Measurements from ENCODE around the gene ADAMTS2. TPM values are rescaled to one million over a fixed set of nuclear protein-coding genes. Genes with fewer than 3 reads are reported as not detected.
"Not testable (repeated sequence)": the region's sequence is repeated elsewhere in the genome, so short reads cannot be mapped to it uniquely, and the experiment has no call there.

ADAMTS2 gene
- total RNA-seq, 5 donors from 2014 or later (not counting 1 experiment from before 2014, with no cell fraction given) = 0.09 to 0.23 TPM; not detected in 3

- no peak overlapping the region for H3K4me3 ChIP-seq (ENCODE audit: control insufficient read depth in 1 of 2, extremely low read depth in 1 of 2, low read length in 1 of 2)
- Mint-ChIP-seq H3K4me3 (no peak overlapping the region), H3K36me3 (no peaks in the 10 kb centered on the region), H3K27ac (no peak overlapping the region), H3K9me3 (no peaks in the 10 kb centered on the region), H3K27me3 (peaks cover 12 to 32% of the 10 kb centered on the region in 2 donors), H3K4me1 (no peaks in the 10 kb centered on the region)
- DNase-seq = no peak
- WGBS (ENCODE audit: insufficient coverage) = 76% methylated on average over 11 of the region's 30 CpGs
- no peaks in the 10 kb centered on the region for H3K4me1 ChIP-seq (ENCODE audit: control insufficient read depth in 1 of 2, extremely low read depth in 1 of 2, insufficient read depth in 2 of 2, low read length in 2 of 2)
- ChIA-PET POLR2A (no interaction called here), CTCF (no interaction called here)
- no peaks in the 10 kb centered on the region for H3K36me3 ChIP-seq (ENCODE audit: control insufficient read depth in 2 of 2, extremely low read depth in 1 of 2, insufficient read depth in 1 of 2, low read length in 1 of 2)
- no peak overlapping the region for H3K27ac ChIP-seq (ENCODE audit: low read length)
- no peaks in the 10 kb centered on the region for H3K9me3 ChIP-seq
- no peak for ATAC-seq (replicated peaks in 1 of 4)
- peaks cover 0 to 37% of the 10 kb centered on the region in 2 experiments for H3K27me3 ChIP-seq (replicated peaks in 1 of 2; ENCODE audit: control insufficient read depth in 2 of 2, extremely low read depth in 1 of 2, insufficient read depth in 2 of 2, low read length in 1 of 2)
Observed at GRCh38 chr5:179326122-179326927, 18.9 kb downstream of the ADAMTS2 start.

GRCh38 chr5:179325296-179326031, 19.8 kb downstream of the ADAMTS2 start:
- no peak for DNase-seq
- Mint-ChIP-seq H3K9me3 (no peaks in the 10 kb centered on the region), H3K27me3 (peaks cover 12 to 32% of the 10 kb centered on the region in 2 donors), H3K27ac (no peak overlapping the region), H3K36me3 (no peaks in the 10 kb centered on the region), H3K4me1 (no peaks in the 10 kb centered on the region), H3K4me3 (no peak overlapping the region)
- H3K27ac ChIP-seq (ENCODE audit: low read length) = no peak overlapping the region
- ChIA-PET CTCF (no interaction called here), POLR2A (no interaction called here)
- ATAC-seq (replicated peaks in 1 of 4) = no peak
- 91% methylated on average over 21 of the region's 28 CpGs for WGBS (ENCODE audit: insufficient coverage)
- no peaks in the 10 kb centered on the region for H3K9me3 ChIP-seq
- H3K4me3 ChIP-seq (ENCODE audit: control insufficient read depth in 1 of 2, extremely low read depth in 1 of 2, low read length in 1 of 2) = no peak overlapping the region
- no peaks in the 10 kb centered on the region for H3K36me3 ChIP-seq (ENCODE audit: control insufficient read depth in 2 of 2, extremely low read depth in 1 of 2, insufficient read depth in 1 of 2, low read length in 1 of 2)
- peaks cover 0 to 34% of the 10 kb centered on the region in 2 experiments for H3K27me3 ChIP-seq (replicated peaks in 1 of 2; ENCODE audit: control insufficient read depth in 2 of 2, extremely low read depth in 1 of 2, insufficient read depth in 2 of 2, low read length in 1 of 2)
- no peaks in the 10 kb centered on the region for H3K4me1 ChIP-seq (ENCODE audit: control insufficient read depth in 1 of 2, extremely low read depth in 1 of 2, insufficient read depth in 2 of 2, low read length in 2 of 2)

- no peaks in the 10 kb centered on the region for H3K36me3 Mint-ChIP-seq
- ChIA-PET CTCF (no interaction called here), POLR2A (no interaction called here)
- WGBS (ENCODE audit: insufficient coverage) = 79% methylated on average over 5 of the region's 6 CpGs
- no peak overlapping the region for H3K27ac Mint-ChIP-seq
- no peak for ATAC-seq (replicated peaks in 1 of 4)
- no peaks in the 10 kb centered on the region for H3K4me1 ChIP-seq (ENCODE audit: control insufficient read depth in 1 of 2, extremely low read depth in 1 of 2, insufficient read depth in 2 of 2, low read length in 2 of 2)
- peaks cover 0 to 30% of the 10 kb centered on the region in 2 experiments for H3K27me3 ChIP-seq (replicated peaks in 1 of 2; ENCODE audit: control insufficient read depth in 2 of 2, extremely low read depth in 1 of 2, insufficient read depth in 2 of 2, low read length in 1 of 2)
- H3K4me1 Mint-ChIP-seq = no peaks in the 10 kb centered on the region
- peaks cover 9 to 29% of the 10 kb centered on the region in 2 donors for H3K27me3 Mint-ChIP-seq
- H3K4me3 Mint-ChIP-seq = no peak overlapping the region
- no peaks in the 10 kb centered on the region for H3K9me3 ChIP-seq
- no peak overlapping the region for H3K4me3 ChIP-seq (ENCODE audit: control insufficient read depth in 1 of 2, extremely low read depth in 1 of 2, low read length in 1 of 2)
- H3K36me3 ChIP-seq (ENCODE audit: control insufficient read depth in 2 of 2, extremely low read depth in 1 of 2, insufficient read depth in 1 of 2, low read length in 1 of 2) = no peaks in the 10 kb centered on the region
- H3K27ac ChIP-seq (ENCODE audit: low read length) = no peak overlapping the region
- DNase-seq = no peak
- no peaks in the 10 kb centered on the region for H3K9me3 Mint-ChIP-seq
Observed at GRCh38 chr5:179324760-179325295, 20.4 kb downstream of the ADAMTS2 start.

- H3K4me3 ChIP-seq (ENCODE audit: control insufficient read depth in 1 of 2, extremely low read depth in 1 of 2, low read length in 1 of 2); H3K36me3 Mint-ChIP-seq; H3K36me3 ChIP-seq (ENCODE audit: control insufficient read depth in 2 of 2, extremely low read depth in 1 of 2, insufficient read depth in 1 of 2, low read length in 1 of 2); H3K27ac ChIP-seq (ENCODE audit: low read length); H3K4me1 ChIP-seq (ENCODE audit: control insufficient read depth in 1 of 2, extremely low read depth in 1 of 2, insufficient read depth in 2 of 2, low read length in 2 of 2); H3K4me3 Mint-ChIP-seq; H3K4me1 Mint-ChIP-seq; POLR2A ChIA-PET; DNase-seq; H3K9me3 Mint-ChIP-seq; CTCF ChIA-PET; H3K9me3 ChIP-seq; H3K27ac Mint-ChIP-seq; ATAC-seq (replicated peaks in 1 of 4): not testable (repeated sequence)
- H3K27me3 Mint-ChIP-seq = peaks cover 9 to 25% of the 10 kb centered on the region in 2 donors
- peaks cover 0 to 30% of the 10 kb centered on the region in 2 experiments for H3K27me3 ChIP-seq (replicated peaks in 1 of 2; ENCODE audit: control insufficient read depth in 2 of 2, extremely low read depth in 1 of 2, insufficient read depth in 2 of 2, low read length in 1 of 2)
- WGBS (ENCODE audit: insufficient coverage) = 80% methylated on average over 2 of the region's 7 CpGs
Observed at GRCh38 chr5:179324316-179324715, 20.9 kb downstream of the ADAMTS2 start.

DNA sequence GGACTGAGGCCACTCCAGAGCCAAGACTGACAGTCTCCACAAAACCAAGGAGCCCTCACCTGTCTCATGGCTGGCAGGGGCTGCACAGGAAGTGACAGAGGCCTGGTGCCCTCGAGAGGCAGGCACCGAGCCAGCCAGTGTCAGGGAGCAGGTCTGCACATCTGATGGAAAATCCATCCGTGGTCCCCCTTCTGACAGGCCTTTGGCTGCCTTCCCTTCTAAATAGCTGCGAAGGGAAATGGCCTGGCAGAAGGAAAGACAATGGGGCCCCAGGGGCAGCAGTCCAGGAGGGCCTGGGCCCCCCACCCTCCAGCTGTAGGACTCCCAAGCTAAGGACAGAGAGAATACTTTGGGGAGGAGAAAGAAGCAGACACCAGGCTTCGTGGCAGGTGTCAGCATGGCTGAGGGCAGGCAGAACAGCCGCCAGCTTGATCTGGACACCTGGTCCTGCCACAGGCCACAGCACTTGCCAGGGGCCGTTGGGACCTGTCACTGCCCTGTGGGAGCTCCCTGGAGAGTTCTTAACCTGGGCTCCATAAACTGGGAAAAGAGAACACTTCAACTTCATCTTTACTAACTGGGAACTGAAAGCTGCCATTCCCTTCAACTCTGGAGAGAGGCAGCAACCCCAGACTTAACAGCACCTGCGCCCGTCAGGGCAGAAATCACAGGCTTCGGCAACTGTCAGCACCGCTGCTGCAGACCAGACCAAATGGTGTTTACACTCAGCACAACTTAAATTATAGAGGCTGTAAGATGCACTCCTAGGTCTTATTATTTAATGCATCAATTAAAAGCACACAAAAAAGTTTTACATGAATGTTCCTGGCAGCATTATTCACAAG, 22.0 kb downstream of the ADAMTS2 start:
- H3K4me1 ChIP-seq (ENCODE audit: control insufficient read depth in 1 of 2, extremely low read depth in 1 of 2, insufficient read depth in 2 of 2, low read length in 2 of 2) = no peaks in the 10 kb centered on the region
- Mint-ChIP-seq H3K4me1 (no peaks in the 10 kb centered on the region), H3K9me3 (no peaks in the 10 kb centered on the region), H3K4me3 (no peak overlapping the region), H3K27me3 (peaks cover 7 to 23% of the 10 kb centered on the region in 2 donors), H3K36me3 (no peaks in the 10 kb centered on the region), H3K27ac (no peak overlapping the region)
- POLR2A ChIA-PET = no interaction called here
- H3K9me3 ChIP-seq = no peaks in the 10 kb centered on the region
- WGBS (ENCODE audit: insufficient coverage) = 47% methylated on average over 8 of the region's 11 CpGs
- peaks cover 0 to 30% of the 10 kb centered on the region in 2 experiments for H3K27me3 ChIP-seq (replicated peaks in 1 of 2; ENCODE audit: control insufficient read depth in 2 of 2, extremely low read depth in 1 of 2, insufficient read depth in 2 of 2, low read length in 1 of 2)
- no peak overlapping the region for H3K27ac ChIP-seq (ENCODE audit: low read length)
- H3K4me3 ChIP-seq (ENCODE audit: control insufficient read depth in 1 of 2, extremely low read depth in 1 of 2, low read length in 1 of 2) = no peak overlapping the region
- DNase-seq (no peak), ATAC-seq (replicated peaks in 1 of 4) (no peak)
- H3K36me3 ChIP-seq (ENCODE audit: control insufficient read depth in 2 of 2, extremely low read depth in 1 of 2, insufficient read depth in 1 of 2, low read length in 1 of 2) = no peaks in the 10 kb centered on the region
- CTCF ChIA-PET = interaction anchor here in 1 of 2 donors (0.6 kb wide), 1 partner anchor 593 kb away, joined by 3 read pairs; no protein-coding TSS in a partner anchor

Measured in T-cell (primary cell).